ENCODE measurements around the gene PAX4. TPM values are rescaled to one million over a fixed set of nuclear protein-coding genes. Genes with fewer than 3 reads are reported as not detected.
A peak's percentile ranks its signal among the peaks of the same experiment; 100 is the strongest.

Gene PAX4
- total and polyA plus RNA-seq, 9 of the 15 experiments (the other 6 are each of a cell fraction or from before 2014, with no cell fraction given): not detected

GRCh38 chr7:127588697-127589482 is 29.1 kb downstream of the PAX4 start (continued):
- TF ChIP-seq BACH1 (tag; IDR thresholded peaks at IDR 0.05) (no peak), TCF7 (IDR thresholded peaks at IDR 0.05; ENCODE audit: borderline replicate concordance) (no peak), NELFE (IDR thresholded peaks at IDR 0.05; ENCODE audit: insufficient read depth, insufficient read length) (no peak), CREB3L1 (IDR thresholded peaks at IDR 0.05; ENCODE audit: borderline replicate concordance, low read depth) (no peak), ZBTB8A (IDR thresholded peaks at IDR 0.05; ENCODE audit: partially characterized antibody) (no peak), RNF219 (CRISPR knock-in tag; IDR thresholded peaks at IDR 0.05) (no peak), ATF4 (CRISPR knock-in tag; IDR thresholded peaks at IDR 0.05) (no peak), XRCC4 (IDR thresholded peaks at IDR 0.05; ENCODE audit: extremely low read depth, insufficient read depth, insufficient read length) (no peak), OTX1 (CRISPR knock-in tag; IDR thresholded peaks at IDR 0.05) (0 out of 2 replicates have a peak, but pooled peaks have one; percentile 27), E2F4 (CRISPR knock-in tag; IDR thresholded peaks at IDR 0.05; ENCODE audit: low read depth) (peak; percentile 14; the same call in 1 of the 2 replicates), FOXP4 (CRISPR knock-in tag; IDR thresholded peaks at IDR 0.05; ENCODE audit: borderline replicate concordance) (no peak), POLR2G (IDR thresholded peaks at IDR 0.05; ENCODE audit: low read depth, low read length) (no peak; the same call in 1 of the 2 replicates), MAFF (IDR thresholded peaks at IDR 0.05; ENCODE audit: low read length) (no peak), RBM17 (IDR thresholded peaks at IDR 0.05; ENCODE audit: borderline replicate concordance, low read depth, low read length) (no peak), ZNF133 (CRISPR knock-in tag; IDR thresholded peaks at IDR 0.05) (no peak), SMARCB1 (IDR thresholded peaks at IDR 0.05; ENCODE audit: insufficient read length, low read depth) (no peak), POLR2A (conservative IDR thresholded peaks at IDR 0.05) (no peak; the same call in 1 of the 2 replicates)

All from K562 (cell line).